Heart right ventricle (tissue), 16 donors: ENCODE data around the gene THSD7A. TPM values are rescaled to one million over a fixed set of nuclear protein-coding genes. Genes with fewer than 3 reads are reported as not detected.

Experiments
- ATAC-seq, 8 donors: fragments of 200-7000 bp; cut with Tn5 transposase; one replicate each; pipeline ENCODE4 v1.9.1; 2020; ENCODE audit warnings: mild to moderate bottlenecking in 8 of 8, moderate library complexity in 8 of 8, moderate number of reproducible peaks in 1 of 8
- DNase-seq, 2 donors: peaks; one replicate each; pipeline ENCODE4 v3.0.0-alpha.2; 2020
- H3K27ac ChIP-seq, 10 donors: fragments of 200-600 bp; sonication (generic) in 2 of 10; one replicate each; pipeline versions ENCODE4 v1.5.0 to v1.8.0; 2020 to 2022; ENCODE audit warnings: mild to moderate bottlenecking in 3 of 10
- H3K27me3 ChIP-seq, 7 donors: fragments of 200-600 bp; one replicate each; pipeline ENCODE4 v1.8.0; 2021 to 2022; ENCODE audit warnings: mild to moderate bottlenecking in 2 of 7
- H3K36me3 ChIP-seq, 9 donors: fragments of 200-600 bp; sonication (generic) in 1 of 9; one replicate each; pipeline versions ENCODE4 v1.5.0 to v1.8.0; 2020 to 2022; ENCODE audit warnings: mild to moderate bottlenecking in 2 of 9
- H3K4me1 ChIP-seq, 9 donors: fragments of 200-600 bp; sonication (generic) in 1 of 9; one replicate each; pipeline versions ENCODE4 v1.5.0 to v1.8.0; 2020 to 2022; ENCODE audit warnings: mild to moderate bottlenecking in 4 of 9
- H3K4me3 ChIP-seq, 10 donors: fragments of 200-600 bp; sonication (generic) in 2 of 10; one replicate each; pipeline versions ENCODE4 v1.5.0 to v1.8.0; 2020 to 2022; ENCODE audit warnings: mild to moderate bottlenecking in 7 of 10, moderate library complexity in 2 of 10
- H3K9me3 ChIP-seq, 11 donors: fragments of 200-600 bp in 10 of 11; sonication (generic) in 2 of 11; one replicate each; pipeline versions ENCODE4 v1.5.0 to v1.8.0; 2013 to 2022; ENCODE audit warnings: mild to moderate bottlenecking in 2 of 11, control low read depth in 1 of 11, moderate library complexity in 1 of 11
- CTCF ChIP-seq, 9 donors: fragments of 200-600 bp; sonication (generic) in 2 of 9; IDR thresholded peaks; one replicate each; pipeline versions ENCODE4 v1.5.0 to v1.8.0; 2021 to 2022; ENCODE audit warnings: antibody characterized with exemption in 9 of 9, mild to moderate bottlenecking in 5 of 9, moderate library complexity in 1 of 9
- WGBS, 2 donors: extraction: QIAGEN DNeasy Blood & Tissue Kit; methylation state at CpG; one replicate each; pipeline ENCODE4 v1.1.7; 2013; ENCODE audit warnings: inconsistent platforms in 1 of 2; 5-methylcytosine and 5-hydroxymethylcytosine counted together
- intact Hi-C, 10 donors: fragments of 100-400 bp; cut with DNase I; formaldehyde crosslinking; loops; one replicate each; pipeline versions ENCODE4 v1.11.1 to v1.14.2; 2022
- polyA plus RNA-seq, 2 donors: library from polyadenylated mRNA; stranded (reverse); fragments of 200-250 nt; gene quantifications; one replicate each; pipeline ENCODE4 v1.2.3, GENCODE V29; 2013
- total RNA-seq, 10 donors: library from RNA; stranded (reverse); fragmentation: NEBNext Ultra II Directional in 3 of 10; extraction: Animal tissue kit (Norgen Biotek cat#: 25700) in 3 of 10; gene quantifications; one replicate each; pipeline versions ENCODE4 v1.2.1 to v1.2.4, GENCODE V29; 2021 to 2023
- donor health status: Arrhythmogenic right ventricular cardiomyopathy.
- donor health status: ischemic (EF 13 %, LVEDD 7.1; RV severe dilation, severe dysfunction).
- donor health status: healthy with polysubstance abuse.
- donor health status: DM: no; HTN: yes; CAD: no.
- donor health status: DM: no; HTN: no; CAD: no.
- donor health status: ischemic (EF 25% LVEDD 6.9; RV normal size, moderate dysfunction).
- donor health status: ischemic (EF 25% LVEDD 5.7; RV mildly dilated, moderate dysfunction).
- donor health status: healthy.
- donor health status: DM: yes; HTN: yes; CAD: no.
- donor health status: Ischemic cardiomyopathy.
- donor health status: ischemic (EF 35%, LVEDD 5.7; RV mildly dilated, moderate dysfunction).
- donor health status: nonischemic (EF 11% LVEDD 7.7; RV severe dilation, severe dysfunction).
- donor health status: DM: yes; HTN: yes; CAD: no.
- donor health status: PGD.
- donor health status: ischemic (EF 29% LVEDD 5.4; RV normal size, mild dysfunction).
- donor health status: nonischemic (EF 23%, LVEDD 6.1; RV moderate dilation, normal function).

Gene THSD7A
- total and polyA plus RNA-seq, 12 donors, result 0.22 to 3.4 (median 1.2) TPM

GRCh38 chr7:11787534-11787933, 44.5 kb downstream of the THSD7A start:
- 96 to 98% methylated on average over 4 of the region's 4 CpGs for WGBS, 2 donors
- H3K27me3 ChIP-seq, result no peaks in the 10 kb centered on the region
- intact Hi-C loops, result no loop called here

GRCh38 chr7:11786186-11786585, 45.8 kb downstream of the THSD7A start:
- Histone ChIP-seq H3K4me1 (no peaks in the 10 kb centered on the region), H3K36me3 (no peaks in the 10 kb centered on the region), H3K27me3 (no peaks in the 10 kb centered on the region), H3K4me3 (no peak overlapping the region), H3K9me3 (no peaks in the 10 kb centered on the region), H3K27ac (no peak overlapping the region)
- 60 to 81% methylated on average over 2 of the region's 2 CpGs for WGBS, 2 donors
- TF ChIP-seq CTCF (IDR thresholded peaks at IDR 0.05), result no peak
- intact Hi-C loops, result no loop called here
- ATAC-seq, result no peak
- no peak for DNase-seq

More at GRCh38 chr7:11787534-11787933, 44.5 kb downstream of the THSD7A start:
- ATAC-seq (no peak), DNase-seq (no peak)
- no peak for TF ChIP-seq CTCF (IDR thresholded peaks at IDR 0.05)
- Histone ChIP-seq H3K27ac (no peak overlapping the region), H3K36me3 (no peaks in the 10 kb centered on the region), H3K9me3 (no peaks in the 10 kb centered on the region), H3K4me3 (no peak overlapping the region), H3K4me1 (no peaks in the 10 kb centered on the region)

DNA sequence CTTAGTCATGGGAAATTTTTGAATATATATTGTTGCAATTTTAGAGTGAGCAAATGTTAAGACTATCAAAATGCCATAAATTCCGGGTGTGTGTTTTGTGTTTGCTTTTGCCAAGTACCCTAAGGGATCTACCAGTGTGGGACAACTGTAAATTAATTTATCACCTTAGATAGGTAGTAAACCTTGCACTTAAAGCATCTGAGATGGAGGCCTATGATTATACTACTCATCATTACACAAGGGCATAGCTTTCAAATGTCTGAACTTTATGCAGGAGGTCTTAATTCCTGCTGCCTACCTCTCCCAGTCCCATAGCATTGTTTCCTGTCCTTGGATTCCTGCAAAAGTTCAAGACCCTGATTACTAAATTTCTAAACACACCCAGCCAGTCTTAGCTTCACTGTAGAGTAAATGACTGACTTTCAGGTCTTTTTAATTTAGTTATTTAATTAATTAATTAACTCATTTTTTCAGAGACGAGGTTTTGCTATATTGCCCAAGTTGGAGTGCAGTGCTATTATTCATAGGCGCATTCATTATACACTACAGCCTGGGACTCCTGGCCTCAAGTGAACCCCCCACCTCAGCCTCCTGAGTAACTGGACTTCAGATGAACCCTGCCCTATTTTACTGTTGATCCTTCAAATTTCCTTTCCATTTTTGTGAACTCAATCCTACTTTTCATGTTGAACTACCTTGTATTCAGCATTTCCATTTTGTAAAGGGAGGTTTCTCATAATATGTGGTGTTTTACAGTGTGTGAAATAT, 47.0 kb downstream of the THSD7A start:
- no peak overlapping the region for H3K4me3 ChIP-seq
- no peak for TF ChIP-seq CTCF (IDR thresholded peaks at IDR 0.05)
- intact Hi-C loops, result no loop called here
- H3K4me1 ChIP-seq, result no peaks in the 10 kb centered on the region
- no peaks in the 10 kb centered on the region for H3K9me3 ChIP-seq
- 95 to 97% methylated on average over 3 of the region's 3 CpGs for whole genome bisulfite sequencing, 2 donors
- no peaks in the 10 kb centered on the region for H3K36me3 ChIP-seq
- no peak for ATAC-seq
- no peaks in the 10 kb centered on the region for H3K27me3 ChIP-seq
- H3K27ac ChIP-seq, result no peak overlapping the region
- no peak for DNase-seq

GRCh38 chr7:11779864-11780674, 51.9 kb downstream of the THSD7A start:
- no peak overlapping the region for H3K27ac ChIP-seq
- H3K4me3 ChIP-seq, result no peak overlapping the region
- ATAC-seq, result no peak
- no peaks in the 10 kb centered on the region for H3K27me3 ChIP-seq
- no peaks in the 10 kb centered on the region for H3K36me3 ChIP-seq
- no peak for DNase-seq
- no peak for TF ChIP-seq CTCF (IDR thresholded peaks at IDR 0.05)
- H3K4me1 ChIP-seq, result no peaks in the 10 kb centered on the region
- 93% methylated on average over 7 of the region's 7 CpGs for WGBS, 2 donors
- no peaks in the 10 kb centered on the region for H3K9me3 ChIP-seq
- intact Hi-C loops, result no loop called here
